LNCAP (cell line): ENCODE data around the gene HOXD13.
A peak's percentile ranks its signal among the peaks of the same experiment; 100 is the strongest.

ENCODE experiments used
- CTCF ChIP-seq: fragments of 450-650 bp; IDR thresholded peaks from 2 replicates; pipeline ENCODE4 v1.5.1; 2017; ENCODE audit warnings: mild to moderate bottlenecking

HOXD13 gene

GRCh38 chr2:176124947-176125771 is 32.6 kb downstream of the HOXD13 start:
- TF ChIP-seq CTCF, result no peak

GRCh38 chr2:176125772-176126054 is 33.2 kb downstream of the HOXD13 start:
- no peak for TF ChIP-seq CTCF

GRCh38 chr2:176126929-176127773 is 34.6 kb downstream of the HOXD13 start:
- peak; percentile 76 for TF ChIP-seq CTCF

GRCh38 chr2:176127774-176128072 is 35.2 kb downstream of the HOXD13 start:
- no peak for TF ChIP-seq CTCF

GRCh38 chr2:176128172-176128981 is 35.9 kb downstream of the HOXD13 start:
- TF ChIP-seq CTCF, result no peak

- no peak for TF ChIP-seq CTCF
These were observed 36.7 kb downstream of the HOXD13 start, which contains the start of gene HOXD8 for GRCh38 chr2:176128982-176129796. Gene HOXD8 (plus strand): TSS chr2:176129705. CDS start chr2:176130367, 662 bp downstream.

- no peak for TF ChIP-seq CTCF
These were observed 37.3 kb downstream of the HOXD13 start for GRCh38 chr2:176129813-176130146.
